Measurements from ENCODE around the gene NPAS3. TPM values are rescaled to one million over a fixed set of nuclear protein-coding genes. Genes with fewer than 3 reads are reported as not detected.

The NPAS3 gene
- total and polyA plus RNA-seq, 7 donors: 0.36 to 6.4 (median 4.6) TPM; not detected in 2

GRCh38 chr14:33342299-33342974, 403.8 kb downstream of the NPAS3 start:
- no peaks in the 10 kb centered on the region for H3K4me1 ChIP-seq
- DNase-seq: no peak
- no peaks in the 10 kb centered on the region for H3K27me3 ChIP-seq
- H3K4me3 ChIP-seq: no peak overlapping the region
- 67 to 81% methylated on average over 3 of the region's 3 CpGs for WGBS, 2 donors
- no peaks in the 10 kb centered on the region for H3K9me3 ChIP-seq
- no peak overlapping the region for H3K27ac ChIP-seq
- intact Hi-C loops (cut with DNase I): no loop called here
- H3K36me3 ChIP-seq: no peaks in the 10 kb centered on the region
- TF ChIP-seq, protein P1, sequence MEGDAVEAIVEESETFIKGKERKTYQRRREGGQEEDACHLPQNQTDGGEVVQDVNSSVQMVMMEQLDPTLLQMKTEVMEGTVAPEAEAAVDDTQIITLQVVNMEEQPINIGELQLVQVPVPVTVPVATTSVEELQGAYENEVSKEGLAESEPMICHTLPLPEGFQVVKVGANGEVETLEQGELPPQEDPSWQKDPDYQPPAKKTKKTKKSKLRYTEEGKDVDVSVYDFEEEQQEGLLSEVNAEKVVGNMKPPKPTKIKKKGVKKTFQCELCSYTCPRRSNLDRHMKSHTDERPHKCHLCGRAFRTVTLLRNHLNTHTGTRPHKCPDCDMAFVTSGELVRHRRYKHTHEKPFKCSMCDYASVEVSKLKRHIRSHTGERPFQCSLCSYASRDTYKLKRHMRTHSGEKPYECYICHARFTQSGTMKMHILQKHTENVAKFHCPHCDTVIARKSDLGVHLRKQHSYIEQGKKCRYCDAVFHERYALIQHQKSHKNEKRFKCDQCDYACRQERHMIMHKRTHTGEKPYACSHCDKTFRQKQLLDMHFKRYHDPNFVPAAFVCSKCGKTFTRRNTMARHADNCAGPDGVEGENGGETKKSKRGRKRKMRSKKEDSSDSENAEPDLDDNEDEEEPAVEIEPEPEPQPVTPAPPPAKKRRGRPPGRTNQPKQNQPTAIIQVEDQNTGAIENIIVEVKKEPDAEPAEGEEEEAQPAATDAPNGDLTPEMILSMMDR (IDR thresholded peaks at IDR 0.05): no peak
- TF ChIP-seq POLR2AphosphoS5 (IDR thresholded peaks at IDR 0.05) (no peak), POLR2A (IDR thresholded peaks at IDR 0.05) (no peak), EP300 (IDR thresholded peaks at IDR 0.05) (no peak)

- no peaks in the 10 kb centered on the region for H3K9me3 ChIP-seq
- no peak overlapping the region for H3K27ac ChIP-seq
- 80 to 83% methylated on average over 3 of the region's 3 CpGs for WGBS, 2 donors
- no peak overlapping the region for H3K4me3 ChIP-seq
- TF ChIP-seq POLR2AphosphoS5 (IDR thresholded peaks at IDR 0.05) (no peak), POLR2A (IDR thresholded peaks at IDR 0.05) (no peak), EP300 (IDR thresholded peaks at IDR 0.05) (no peak)
- TF ChIP-seq, protein P1 (IDR thresholded peaks at IDR 0.05): no peak
- intact Hi-C loops (cut with DNase I): no loop called here
- no peaks in the 10 kb centered on the region for H3K4me1 ChIP-seq
- H3K27me3 ChIP-seq: no peaks in the 10 kb centered on the region
- no peak for DNase-seq
- H3K36me3 ChIP-seq: no peaks in the 10 kb centered on the region
These were observed 404.3 kb downstream of the NPAS3 start for GRCh38 chr14:33343016-33343415.

DNA sequence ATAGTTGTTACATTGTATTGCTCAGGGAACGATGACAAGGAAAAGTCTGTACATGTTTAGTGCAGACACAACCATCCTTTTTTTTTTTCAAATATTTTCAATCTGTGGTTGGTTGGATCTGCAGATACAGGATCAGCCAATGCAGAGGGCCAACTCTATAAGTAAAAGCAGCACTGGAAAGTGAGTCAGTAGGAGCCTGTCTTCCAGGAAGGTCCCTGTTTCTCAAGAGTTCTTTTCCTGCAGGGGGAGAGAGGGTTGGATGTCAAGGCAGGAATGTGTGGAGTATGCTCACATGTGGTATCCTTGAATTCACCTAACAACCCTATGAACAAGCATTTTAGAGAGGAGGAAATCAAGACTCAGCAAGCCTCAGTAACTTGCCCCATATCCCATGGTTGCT, 409.1 kb downstream of the NPAS3 start:
- Histone ChIP-seq H3K4me3 (no peak overlapping the region), H3K4me1 (no peaks in the 10 kb centered on the region), H3K36me3 (no peaks in the 10 kb centered on the region), H3K9me3 (no peaks in the 10 kb centered on the region), H3K27me3 (no peaks in the 10 kb centered on the region), H3K27ac (no peak overlapping the region)
- intact Hi-C loops (cut with DNase I): no loop called here
- WGBS, 2 donors: 64 to 85% methylated on average over 1 of the region's 1 CpG
- no peak for TF ChIP-seq POLR2A (IDR thresholded peaks at IDR 0.05)
- TF ChIP-seq POLR2AphosphoS5 (IDR thresholded peaks at IDR 0.05): no peak
- no peak for TF ChIP-seq EP300 (IDR thresholded peaks at IDR 0.05)
- TF ChIP-seq, protein P1 (IDR thresholded peaks at IDR 0.05): no peak
- DNase-seq: no peak

DNA sequence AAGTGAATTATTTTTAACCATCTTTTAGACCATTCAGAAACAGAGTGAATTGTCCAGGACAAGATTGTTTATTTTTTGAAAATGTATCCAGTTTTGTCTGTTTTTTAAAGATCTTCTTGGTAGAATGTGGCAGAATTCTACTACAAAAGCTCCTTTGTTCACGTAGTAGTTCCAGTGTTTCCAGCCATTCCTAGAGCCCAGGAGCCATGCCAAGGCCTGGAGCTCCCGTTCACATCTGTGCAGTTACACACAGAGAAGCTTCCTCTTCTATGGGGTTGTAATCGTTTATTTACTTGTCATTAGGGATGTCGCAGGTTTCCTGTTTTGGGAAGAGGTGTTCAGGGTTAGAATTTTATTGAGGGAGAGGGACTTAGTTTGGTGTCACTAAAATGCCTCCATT, 409.8 kb downstream of the NPAS3 start:
- H3K27ac ChIP-seq: no peak overlapping the region
- WGBS, 2 donors: 69 to 71% methylated on average over 4 of the region's 4 CpGs
- no peak for DNase-seq
- TF ChIP-seq, protein P1 (IDR thresholded peaks at IDR 0.05): no peak
- TF ChIP-seq POLR2A (IDR thresholded peaks at IDR 0.05) (no peak), EP300 (IDR thresholded peaks at IDR 0.05) (no peak), POLR2AphosphoS5 (IDR thresholded peaks at IDR 0.05) (no peak)
- no peaks in the 10 kb centered on the region for H3K27me3 ChIP-seq
- no peaks in the 10 kb centered on the region for H3K36me3 ChIP-seq
- no peaks in the 10 kb centered on the region for H3K9me3 ChIP-seq
- H3K4me3 ChIP-seq: no peak overlapping the region
- H3K4me1 ChIP-seq: no peaks in the 10 kb centered on the region
- intact Hi-C loops (cut with DNase I): no loop called here

GRCh38 chr14:33349871-33350270, 411.2 kb downstream of the NPAS3 start:
- Histone ChIP-seq H3K27ac (no peak overlapping the region), H3K4me3 (no peak overlapping the region), H3K36me3 (no peaks in the 10 kb centered on the region), H3K27me3 (no peaks in the 10 kb centered on the region), H3K4me1 (no peaks in the 10 kb centered on the region), H3K9me3 (no peaks in the 10 kb centered on the region)
- intact Hi-C loops (cut with DNase I): no loop called here
- WGBS, 2 donors: 78 to 81% methylated on average over 10 of the region's 10 CpGs
- no peak for DNase-seq
- no peak for TF ChIP-seq POLR2AphosphoS5 (IDR thresholded peaks at IDR 0.05)
- TF ChIP-seq, protein P1 (IDR thresholded peaks at IDR 0.05): no peak
- no peak for TF ChIP-seq EP300 (IDR thresholded peaks at IDR 0.05)

Data from sigmoid colon (tissue), 7 donors.